T follicular helper cell (primary cell): ENCODE measurements around the gene AP4S1.

ENCODE experiments used
- DNase-seq: peaks from one replicate; pipeline ENCODE4 v3.0.0-alpha.2; 2020; ENCODE audit warnings: low read depth

The AP4S1 gene

DNA sequence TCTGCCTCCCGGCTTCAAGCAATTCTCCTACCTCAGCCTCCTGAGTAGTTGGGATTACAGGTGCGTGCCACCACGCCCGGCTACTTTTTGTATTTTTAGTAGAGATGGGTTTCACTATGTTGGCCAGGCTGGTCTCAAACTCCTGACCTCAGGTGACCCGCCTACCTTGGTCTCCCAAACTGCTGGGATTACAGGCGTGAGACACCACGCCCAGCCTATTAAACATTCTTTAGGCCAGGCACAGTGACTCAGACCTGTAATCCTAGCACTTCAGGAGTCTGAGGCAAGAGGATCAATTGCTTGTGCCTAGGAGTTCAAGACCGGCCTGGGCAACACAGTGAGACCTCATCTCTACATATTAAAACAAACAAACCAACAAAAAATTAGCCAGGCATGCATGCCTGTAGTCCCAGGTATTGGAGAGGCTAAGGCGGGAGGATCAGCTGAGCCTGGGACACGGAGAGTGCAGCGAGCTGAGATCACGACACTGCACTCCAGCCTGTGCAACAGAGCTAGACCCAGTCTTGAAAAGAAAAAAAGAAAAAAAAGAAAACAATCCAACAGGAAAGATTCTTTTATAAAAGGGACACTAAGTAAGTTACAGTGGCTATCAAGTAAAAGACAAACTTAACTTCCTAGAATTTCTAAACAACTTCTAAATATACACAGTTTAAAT is 111.9 kb downstream of the AP4S1 start:
- no peak for DNase-seq

DNA sequence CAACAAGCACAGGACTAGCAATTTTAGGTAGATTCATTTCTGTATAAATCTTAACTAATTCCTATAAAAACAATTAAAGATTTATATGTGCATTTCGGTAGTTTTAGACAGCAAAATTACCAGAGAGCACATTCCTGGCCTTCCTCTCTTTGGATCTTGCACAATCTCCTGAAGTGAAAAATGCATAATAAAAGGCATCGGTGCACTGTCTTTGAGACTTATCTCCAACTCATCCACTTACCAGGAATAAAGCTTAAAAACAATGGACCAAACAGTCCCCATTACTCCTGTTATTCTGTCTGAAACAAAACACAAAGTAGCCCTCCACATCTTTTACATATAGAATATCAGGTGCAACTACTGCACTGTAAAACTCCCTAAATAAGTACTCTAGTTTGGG is 112.9 kb downstream of the AP4S1 start:
- no peak for DNase-seq

DNA sequence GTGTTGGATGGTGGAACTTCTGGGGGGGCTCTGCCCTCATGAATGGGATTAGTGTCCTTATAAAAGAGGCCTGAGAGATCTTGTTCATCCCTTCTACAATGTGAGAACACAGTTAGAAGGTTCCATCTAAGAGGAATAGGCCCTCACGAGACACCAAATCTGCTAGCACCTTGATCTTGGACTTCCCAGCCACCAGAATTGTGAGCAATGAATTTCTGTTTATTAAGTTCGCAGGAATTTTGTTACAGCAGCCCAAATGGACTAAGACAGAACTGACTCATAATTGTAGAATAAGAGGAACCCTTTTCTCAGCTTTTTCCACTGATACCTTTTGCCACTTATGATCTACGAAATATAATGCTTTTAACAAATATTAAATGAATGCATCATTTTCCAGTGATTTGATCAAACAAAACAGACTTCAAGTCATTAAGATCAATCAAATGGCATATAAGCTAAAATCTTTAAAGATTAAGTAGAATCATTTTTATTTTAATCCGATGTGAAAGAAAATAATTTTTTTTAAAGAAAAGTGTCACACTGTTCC is 113.9 kb downstream of the AP4S1 start:
- DNase-seq, result no peak

DNA sequence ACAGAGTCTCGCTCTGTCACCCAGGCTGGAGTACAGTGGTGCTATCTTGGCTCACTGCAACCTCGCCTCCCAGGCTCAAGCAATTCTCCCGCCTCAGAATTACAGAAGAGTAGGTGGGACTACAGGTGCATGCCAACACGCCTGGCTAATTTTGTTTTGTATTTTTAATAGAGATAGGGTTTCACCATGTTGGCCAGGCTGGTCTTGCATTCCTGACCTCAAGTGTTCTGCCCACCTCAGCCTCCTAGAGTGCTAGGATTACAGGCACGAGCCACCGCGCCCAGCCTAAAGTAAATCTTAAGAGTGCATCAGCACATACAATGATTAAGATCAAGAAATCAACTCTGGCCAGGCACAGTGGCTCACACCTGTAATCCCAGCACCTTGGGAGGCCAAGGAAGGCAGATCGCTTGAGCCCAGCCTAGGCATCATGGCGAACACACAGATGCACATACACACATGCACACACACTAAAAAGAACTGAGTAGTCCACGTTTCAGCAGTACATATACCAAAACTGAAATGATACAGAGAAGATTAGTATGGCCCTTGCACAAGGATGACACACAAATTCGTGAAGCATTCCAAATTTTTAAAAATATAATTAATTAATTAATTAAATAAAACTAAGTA is 117.1 kb downstream of the AP4S1 start:
- no peak for DNase-seq
